ENCODE results near the gene CNST.
"Not testable (repeated sequence)": the region's sequence is repeated elsewhere in the genome, so short reads cannot be mapped to it uniquely, and the experiment has no call there.

CNST gene

GRCh38 chr1:246631426-246631825, 65.2 kb downstream of the CNST start:
- no peak for DNase-seq

GRCh38 chr1:246632281-246633168, 66.3 kb downstream of the CNST start:
- no peak for DNase-seq

- DNase-seq = not testable (repeated sequence)
Observed at GRCh38 chr1:246634659-246635058, 68.4 kb downstream of the CNST start.

- DNase-seq = no peak
Observed at GRCh38 chr1:246638941-246639655, 72.8 kb downstream of the CNST start.

- DNase-seq = no peak
Observed at GRCh38 chr1:246639732-246640131, 73.5 kb downstream of the CNST start.

GRCh38 chr1:246640747-246641146, 74.5 kb downstream of the CNST start:
- no peak for DNase-seq

GRCh38 chr1:246641394-246641793, 75.1 kb downstream of the CNST start:
- DNase-seq = no peak

GRCh38 chr1:246642719-246643118, 76.5 kb downstream of the CNST start:
- no peak for DNase-seq

GRCh38 chr1:246647113-246647512, 80.9 kb downstream of the CNST start:
- no peak for DNase-seq

GRCh38 chr1:246647513-246647912, 81.3 kb downstream of the CNST start:
- no peak for DNase-seq

- DNase-seq = no peak
Observed at GRCh38 chr1:246651012-246651695, 84.9 kb downstream of the CNST start.

- no peak for DNase-seq
Observed at GRCh38 chr1:246658567-246658966, 92.3 kb downstream of the CNST start.

GRCh38 chr1:246659594-246660140, 93.4 kb downstream of the CNST start:
- no peak for DNase-seq

- DNase-seq = no peak
Observed at GRCh38 chr1:246661451-246661850, 95.2 kb downstream of the CNST start.

- no peak for DNase-seq
Observed at GRCh38 chr1:246667773-246668172, 101.5 kb downstream of the CNST start.

GRCh38 chr1:246669659-246670058, 103.4 kb downstream of the CNST start:
- DNase-seq = no peak

GRCh38 chr1:246674049-246674448, 107.8 kb downstream of the CNST start:
- DNase-seq = no peak

- no peak for DNase-seq
Observed at GRCh38 chr1:246677842-246678241, 111.6 kb downstream of the CNST start.

- no peak for DNase-seq
Observed at GRCh38 chr1:246678816-246679793, 112.8 kb downstream of the CNST start.

- no peak for DNase-seq
Observed at GRCh38 chr1:246679794-246680177, 113.5 kb downstream of the CNST start.

- DNase-seq = no peak
Observed at GRCh38 chr1:246680190-246680589, 113.9 kb downstream of the CNST start.

- DNase-seq = no peak
Observed at GRCh38 chr1:246680696-246681130, 114.5 kb downstream of the CNST start.

Data from CD4-positive, alpha-beta T cell treated with Interleukin-12 subunit alpha and Interleukin-12 subunit beta, for 1 hour (primary cell).